HepG2 (cell line): Measurements from ENCODE around the gene DAAM1. TPM values are rescaled to one million over a fixed set of nuclear protein-coding genes. Genes with fewer than 3 reads are reported as not detected.

Experiments used
- ATAC-seq: fragments of 200-7000 bp; cut with Tn5 transposase; 3 replicates; pipeline ENCODE4 v1.9.1; 2020; ENCODE audit warnings: mild to moderate bottlenecking, moderate library complexity
- BruUV-seq: library from RNA; stranded (reverse); fragments of 400-500 nt; replicated peaks from 2 replicates; lab custom pipeline; 2021; lab: Mats Ljungman, UMichigan
- CTCF ChIA-PET: fragments of 300-600 bp; formaldehyde crosslinking; extraction: SDS; loops from one replicate; lab custom pipeline; 2021; ENCODE audit warnings: low total read pairs, inconsistent platforms, low intra/inter-chr PET ratio; lab: Yijun Ruan, JAX
- POLR2A ChIA-PET: fragments of 350-600 bp; sonication (Branson Sonifier 250); formaldehyde crosslinking; loops from one replicate; lab custom pipeline; 2020; ENCODE audit warnings: antibody characterized with exemption, inconsistent platforms; lab: Yijun Ruan, JAX
- DNase-seq: peaks from one replicate; pipeline ENCODE4 v3.0.0-alpha.2; 2015; ENCODE audit warnings: low spot score
- FAIRE-seq: peaks from 3 replicates; lab custom pipeline; 2011; peaks lifted over from hg19 to GRCh38; lab: Jason Lieb, UNC
- H2AFZ ChIP-seq: one replicate; pipeline ENCODE4 v1.6.1; 2011; ENCODE audit warnings: low read length, inconsistent platforms
- H3K27ac ChIP-seq: fragments of 300-600 bp; 3 replicates; pipeline ENCODE4 v1.8.0; 2011; ENCODE audit warnings: mixed run types, mild to moderate bottlenecking, mixed read lengths, low read length, inconsistent platforms; ENCODE audit not compliant: insufficient read depth; ENCODE audit errors: extremely low read length
- H3K27me3 ChIP-seq, 2 experiments: fragments of 200-600 bp in 1 of 2; 2 replicates in 1 of 2; 3 replicates in 1 of 2; pipeline versions ENCODE4 v1.6.0 to v1.8.0; 2011; ENCODE audit warnings: low read length in 2 of 2, mild to moderate bottlenecking in 2 of 2, moderate library complexity in 2 of 2, inconsistent platforms in 1 of 2; ENCODE audit not compliant: insufficient read depth in 2 of 2, control insufficient read depth in 1 of 2
- H3K36me3 ChIP-seq, 2 experiments: fragments of 200-600 bp in 1 of 2; replicated peaks in 1 of 2; 2 replicates in 1 of 2; 3 replicates in 1 of 2; pipeline versions ENCODE4 v1.5.1 to v1.8.0; 2011; ENCODE audit warnings: low read length in 2 of 2, inconsistent platforms in 1 of 2; ENCODE audit not compliant: insufficient read depth in 2 of 2, control insufficient read depth in 1 of 2
- H3K4me1 ChIP-seq: 2 replicates; pipeline ENCODE4 v1.5.1; 2012; ENCODE audit warnings: low read length, inconsistent platforms; ENCODE audit not compliant: insufficient read depth
- H3K4me2 ChIP-seq: 2 replicates; pipeline ENCODE4 v1.6.0; 2011; ENCODE audit warnings: low read depth, low read length, inconsistent platforms
- H3K4me3 ChIP-seq, 3 experiments: fragments of 200-600 bp in 1 of 3; sonication (generic), shearing (Covaris generic) in 1 of 3; replicated peaks in 1 of 3; 2 replicates each; pipeline ENCODE4 v1.5.1; 2011 to 2016; ENCODE audit warnings: low read length in 3 of 3, inconsistent platforms in 2 of 3, low read depth in 2 of 3, mild to moderate bottlenecking in 2 of 3, control low read depth in 1 of 3, mixed read lengths in 1 of 3; ENCODE audit not compliant: insufficient read depth in 1 of 3
- H3K79me2 ChIP-seq: one replicate; pipeline ENCODE4 v1.6.1; 2011; ENCODE audit warnings: low read length, inconsistent platforms; ENCODE audit not compliant: insufficient read depth
- H3K9ac ChIP-seq: 2 replicates; pipeline ENCODE4 v1.6.0; 2011; ENCODE audit warnings: mild to moderate bottlenecking, low read depth, low read length, inconsistent platforms; ENCODE audit not compliant: insufficient read depth
- H3K9me3 ChIP-seq: 2 replicates; pipeline ENCODE4 v1.5.1; 2012; ENCODE audit warnings: mild to moderate bottlenecking, low read length
- H4K20me1 ChIP-seq: 2 replicates; pipeline ENCODE4 v1.6.0; 2011; ENCODE audit warnings: inconsistent platforms, mild to moderate bottlenecking, low read length, moderate library complexity; ENCODE audit not compliant: insufficient read depth
- HOXA5 ChIP-seq: sonication (generic); formaldehyde crosslinking; IDR thresholded peaks from 2 replicates; pipeline ENCODE4 v1.4.0; 2020; ENCODE audit warnings: missing genetic modification reagents
- NFE2L2 ChIP-seq: fragments of 150-350 bp; IDR thresholded peaks from 2 replicates; pipeline ENCODE4 v1.6.1; 2014; ENCODE audit warnings: low read length
- SMAD1 ChIP-seq: sonication (generic); formaldehyde crosslinking; IDR thresholded peaks from 2 replicates; pipeline ENCODE4 v1.4.0; 2020; ENCODE audit warnings: missing genetic modification reagents, low read depth, mild to moderate bottlenecking, borderline replicate concordance
- STAT5B ChIP-seq: sonication (generic); formaldehyde crosslinking; IDR thresholded peaks from 2 replicates; pipeline ENCODE4 v1.4.0; 2020; ENCODE audit warnings: missing genetic modification reagents
- STAT6 ChIP-seq: sonication (generic); formaldehyde crosslinking; IDR thresholded peaks from 2 replicates; pipeline ENCODE4 v1.4.0; 2020; ENCODE audit warnings: missing genetic modification reagents, mild to moderate bottlenecking, borderline replicate concordance
- TFDP1 ChIP-seq: IDR thresholded peaks from 2 replicates; pipeline ENCODE4 v1.6.1; 2016; ENCODE audit warnings: missing compliant biosample characterization, missing genetic modification reagents, borderline replicate concordance
- ZFP41 ChIP-seq: sonication (generic); formaldehyde crosslinking; IDR thresholded peaks from 2 replicates; pipeline ENCODE4 v1.4.0; 2020; ENCODE audit warnings: mild to moderate bottlenecking, missing genetic modification reagents, borderline replicate concordance
- ZNF496 ChIP-seq: sonication (generic); formaldehyde crosslinking; IDR thresholded peaks from 2 replicates; pipeline ENCODE4 v1.8.1; 2023; ENCODE audit warnings: mild to moderate bottlenecking, moderate library complexity, missing genetic modification reagents; ENCODE audit not compliant: insufficient replicate concordance
- WGBS: methylation state at CpG from one replicate; pipeline ENCODE4 v1.1.6; 2017; ENCODE audit warnings: low lambda C conversion rate; 5-methylcytosine and 5-hydroxymethylcytosine counted together
- in situ Hi-C: cut with HindIII; loops from 2 replicates; pipeline ENCODE4 v1.10.0; 2017; ENCODE audit warnings: low pct_unique_long_range_greater_than_20kb; ENCODE audit not compliant: extremely low pct_ligation_motif_present
- intact Hi-C: fragments of 100-400 bp; cut with micrococcal nuclease; formaldehyde crosslinking; loops from one replicate; pipeline ENCODE4 v1.10.0; 2022; ENCODE audit not compliant: unreplicated experiment
- polyA plus RNA-seq, 8 experiments: library from polyadenylated mRNA; depleted of rRNA in 3 of 8; stranded (reverse) in 7 of 8; unstranded in 1 of 8; fragments of >200 nt; fragmentation: Illumina TruSeq in 4 of 8; extraction: Trizol in 4 of 8; gene quantifications; 2 replicates each; pipeline versions ENCODE4 v1.2.1 to v1.2.3, GENCODE V29; 2011 to 2016; ENCODE audit warnings: low read depth in 4 of 8, missing spikeins in 1 of 8, mixed read lengths in 1 of 8; ENCODE audit not compliant: insufficient read depth in 1 of 8
- total RNA-seq, 5 experiments: library from RNA; depleted of rRNA; stranded (reverse); fragments of >200 nt; fragmentation: Illumina TruSeq; extraction: Trizol; gene quantifications; 2 replicates each; pipeline ENCODE4 v1.2.3, GENCODE V29; 2016; ENCODE audit warnings: low read depth in 1 of 5
- TF ChIP-seq, protein P1 (sequence below): sonication (generic); formaldehyde crosslinking; IDR thresholded peaks from 2 replicates; pipeline ENCODE4 v1.8.1; 2022; ENCODE audit warnings: mild to moderate bottlenecking, missing genetic modification reagents
- TF ChIP-seq, protein P2 (sequence below): sonication (generic); formaldehyde crosslinking; IDR thresholded peaks from 2 replicates; pipeline ENCODE4 v1.5.0; 2020; ENCODE audit warnings: missing genetic modification reagents, mild to moderate bottlenecking, borderline replicate concordance

The DAAM1 gene
- total and polyA plus RNA-seq, 2 of the 13 experiments (the other 11 are each of a cell fraction or from before 2014, with no cell fraction given), result 10.9 to 24.5 TPM

DNA sequence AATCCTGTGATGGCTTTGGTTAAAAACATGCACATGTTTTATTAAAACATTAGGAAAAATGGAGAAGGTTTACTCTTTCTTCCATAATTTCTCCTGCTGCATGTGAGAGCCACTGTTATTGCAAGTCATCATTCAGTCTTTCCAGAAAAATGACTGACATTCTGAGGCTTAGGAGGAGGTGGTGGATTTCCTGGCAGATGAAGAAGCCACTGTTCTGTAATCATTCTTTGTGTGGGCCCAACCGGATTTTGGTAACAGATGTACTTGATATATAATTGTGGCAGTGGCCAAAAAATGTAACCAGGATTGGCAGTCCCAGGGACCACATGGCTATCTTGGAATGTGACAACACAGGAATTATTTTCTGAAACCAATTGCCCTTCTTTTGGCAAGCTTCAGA is 120.2 kb downstream of the DAAM1 start:
- H3K27ac ChIP-seq, result no peak overlapping the region
- ChIA-PET CTCF (no interaction called here), POLR2A (no interaction called here)
- H3K36me3 ChIP-seq, result no peaks in the 10 kb centered on the region
- FAIRE-seq (no peak), DNase-seq (no peak), ATAC-seq (no peak)
- peaks cover 76% of the 10 kb centered on the region for H3K4me1 ChIP-seq
- H3K27me3 ChIP-seq, result no peaks in the 10 kb centered on the region
- H3K79me2 ChIP-seq, result peaks cover 5% of the 10 kb centered on the region
- H3K4me3 ChIP-seq, result no peak overlapping the region
- no TSS peak for BruUV-seq
- in situ Hi-C loops, result no loop called here
- TF ChIP-seq NFE2L2, result peak; percentile 30; the same call in 1 of the 2 replicates
- TF ChIP-seq, protein P1, sequence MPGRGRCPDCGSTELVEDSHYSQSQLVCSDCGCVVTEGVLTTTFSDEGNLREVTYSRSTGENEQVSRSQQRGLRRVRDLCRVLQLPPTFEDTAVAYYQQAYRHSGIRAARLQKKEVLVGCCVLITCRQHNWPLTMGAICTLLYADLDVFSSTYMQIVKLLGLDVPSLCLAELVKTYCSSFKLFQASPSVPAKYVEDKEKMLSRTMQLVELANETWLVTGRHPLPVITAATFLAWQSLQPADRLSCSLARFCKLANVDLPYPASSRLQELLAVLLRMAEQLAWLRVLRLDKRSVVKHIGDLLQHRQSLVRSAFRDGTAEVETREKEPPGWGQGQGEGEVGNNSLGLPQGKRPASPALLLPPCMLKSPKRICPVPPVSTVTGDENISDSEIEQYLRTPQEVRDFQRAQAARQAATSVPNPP (CRISPR knock-in tag), result no peak
- no peak for TF ChIP-seq HOXA5 (CRISPR knock-in tag)
- WGBS, result 100% methylated on average over 1 of the region's 1 CpG
- intact Hi-C loops, result no loop called here
- no peak overlapping the region for H3K9ac ChIP-seq
- no peak overlapping the region for H3K4me2 ChIP-seq
- H3K9me3 ChIP-seq, result no peaks in the 10 kb centered on the region
- no peaks in the 10 kb centered on the region for H4K20me1 ChIP-seq
- no peak overlapping the region for H2AFZ ChIP-seq

DNA sequence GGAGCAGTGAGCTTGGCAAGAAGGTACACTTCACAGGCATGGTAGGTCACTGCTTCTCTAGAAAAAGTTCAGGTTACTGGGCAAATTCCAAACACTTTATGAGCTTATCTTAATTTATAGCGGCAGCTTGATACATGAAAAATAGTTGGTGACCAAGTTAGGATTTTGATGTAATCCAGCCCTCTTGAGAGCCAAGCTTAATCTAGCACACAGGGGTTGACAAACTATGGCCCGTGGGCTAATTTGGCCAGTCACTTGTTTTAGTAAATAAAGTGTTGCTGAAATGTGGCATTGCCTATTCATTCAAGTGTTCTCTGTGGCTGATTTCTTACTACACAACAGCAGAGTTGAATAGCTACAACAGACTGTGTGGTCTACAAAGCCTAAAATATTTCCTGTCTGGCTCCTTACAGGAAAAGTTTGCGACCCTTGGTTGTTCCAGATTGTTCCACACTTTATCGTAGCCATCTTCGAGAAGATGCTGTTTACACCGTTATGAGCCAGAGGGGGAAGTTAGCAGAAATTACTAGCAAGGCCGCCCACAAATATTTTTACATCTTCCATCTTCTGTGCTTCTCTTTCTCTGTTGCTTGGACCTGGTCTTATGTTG is 120.9 kb downstream of the DAAM1 start:
- Histone ChIP-seq H4K20me1 (no peaks in the 10 kb centered on the region), H3K27ac (no peak overlapping the region), H3K79me2 (peaks cover 5% of the 10 kb centered on the region), H3K4me2 (no peak overlapping the region), H3K9ac (no peak overlapping the region), H3K27me3 (no peaks in the 10 kb centered on the region), H2AFZ (no peak overlapping the region), H3K4me1 (peaks cover 80% of the 10 kb centered on the region), H3K9me3 (no peaks in the 10 kb centered on the region), H3K4me3 (no peak overlapping the region), H3K36me3 (no peaks in the 10 kb centered on the region)
- intact Hi-C loops (no loop called here), in situ Hi-C loops (no loop called here)
- WGBS, result 98% methylated on average over 7 of the region's 7 CpGs
- ATAC-seq (no peak), DNase-seq (no peak), FAIRE-seq (no peak)
- BruUV-seq, result no TSS peak
- ChIA-PET CTCF (no interaction called here), POLR2A (no interaction called here)
- TF ChIP-seq STAT6 (CRISPR knock-in tag), result no peak
- TF ChIP-seq, protein P2, sequence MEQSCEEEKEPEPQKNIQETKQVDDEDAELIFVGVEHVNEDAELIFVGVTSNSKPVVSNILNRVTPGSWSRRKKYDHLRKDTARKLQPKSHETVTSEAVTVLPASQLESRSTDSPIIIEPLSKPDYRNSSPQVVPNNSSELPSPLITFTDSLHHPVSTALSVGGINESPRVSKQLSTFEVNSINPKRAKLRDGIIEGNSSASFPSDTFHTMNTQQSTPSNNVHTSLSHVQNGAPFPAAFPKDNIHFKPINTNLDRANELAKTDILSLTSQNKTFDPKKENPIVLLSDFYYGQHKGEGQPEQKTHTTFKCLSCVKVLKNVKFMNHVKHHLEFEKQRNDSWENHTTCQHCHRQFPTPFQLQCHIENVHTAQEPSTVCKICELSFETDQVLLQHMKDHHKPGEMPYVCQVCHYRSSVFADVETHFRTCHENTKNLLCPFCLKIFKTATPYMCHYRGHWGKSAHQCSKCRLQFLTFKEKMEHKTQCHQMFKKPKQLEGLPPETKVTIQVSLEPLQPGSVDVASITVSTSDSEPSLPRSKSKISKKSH (CRISPR knock-in tag), result no peak
- TF ChIP-seq ZNF496 (CRISPR knock-in tag), result no peak
- no peak for TF ChIP-seq ZFP41 (CRISPR knock-in tag)
- no peak for TF ChIP-seq STAT5B (CRISPR knock-in tag)
- TF ChIP-seq TFDP1 (CRISPR knock-in tag), result no peak
- TF ChIP-seq SMAD1 (CRISPR knock-in tag), result no peak
